ENCODE data around the gene FBXO46.
A peak's percentile ranks its signal among the peaks of the same experiment; 100 is the strongest.
"Not testable (repeated sequence)": the region's sequence is repeated elsewhere in the genome, so short reads cannot be mapped to it uniquely, and the experiment has no call there.

The FBXO46 gene

DNA sequence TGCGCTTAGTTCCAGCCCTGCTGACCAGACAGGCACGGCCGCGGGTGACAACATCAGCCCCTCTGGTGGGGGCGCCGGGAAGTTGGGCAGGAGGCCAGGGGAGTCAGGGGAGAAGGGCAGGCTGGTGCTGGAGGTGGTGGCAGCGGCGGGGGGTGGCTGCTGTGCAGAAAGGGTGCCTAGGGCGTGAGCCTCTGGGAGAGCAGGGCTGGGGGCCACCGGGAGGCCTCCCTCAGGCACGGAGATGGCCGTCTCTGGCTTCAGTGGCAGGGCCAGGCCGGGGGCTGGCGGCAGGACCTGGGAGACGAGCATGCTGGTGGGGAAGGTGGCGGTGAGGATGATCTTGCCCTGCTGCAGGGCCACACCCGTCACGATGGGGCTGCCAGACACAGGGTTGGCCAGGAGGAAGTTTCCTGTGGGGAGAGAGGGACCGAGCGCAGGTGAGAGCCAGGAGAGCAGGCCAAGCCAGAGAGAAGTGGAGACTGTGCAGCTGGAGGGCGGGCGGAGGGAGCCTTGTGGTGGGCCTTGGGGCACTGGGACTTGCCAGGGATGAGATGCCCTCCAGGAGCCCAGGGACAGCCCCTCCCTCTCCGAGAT is 35.1 kb upstream of the FBXO46 start:
- no peak for DNase-seq

- no peak for DNase-seq
Observed at GRCh38 chr19:45764945-45765701, 34.4 kb upstream of the FBXO46 start.

DNA sequence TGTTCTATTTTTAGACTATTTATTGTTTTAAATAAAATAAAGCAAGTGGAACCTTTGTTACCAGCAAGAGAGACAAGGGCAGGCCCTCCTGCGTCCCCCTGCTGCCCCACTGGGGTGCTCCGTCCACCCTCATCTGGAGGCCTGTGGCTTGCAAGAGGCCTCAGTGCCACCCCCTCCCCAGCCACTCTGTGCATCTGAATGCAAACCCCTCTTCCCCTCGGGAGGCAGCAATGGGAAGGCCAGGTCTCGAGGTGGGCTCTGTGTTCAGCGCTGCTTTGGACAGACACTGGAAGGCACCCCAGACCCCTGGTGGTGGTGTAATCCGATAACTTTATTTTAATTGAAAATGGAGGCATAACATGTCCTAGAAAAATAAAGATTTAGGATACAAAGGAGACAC is 33.8 kb upstream of the FBXO46 start:
- no peak for DNase-seq

GRCh38 chr19:45763691-45764294 is 33.1 kb upstream of the FBXO46 start:
- no peak for DNase-seq

GRCh38 chr19:45762870-45763631 is 32.4 kb upstream of the FBXO46 start:
- no peak for DNase-seq

- no peak for DNase-seq
Observed at GRCh38 chr19:45761714-45762113, 31.0 kb upstream of the FBXO46 start.

- no peak for DNase-seq
Observed at GRCh38 chr19:45758921-45759320, 28.2 kb upstream of the FBXO46 start.

- DNase-seq: no peak
Observed at GRCh38 chr19:45757695-45758094, 27.0 kb upstream of the FBXO46 start.

DNA sequence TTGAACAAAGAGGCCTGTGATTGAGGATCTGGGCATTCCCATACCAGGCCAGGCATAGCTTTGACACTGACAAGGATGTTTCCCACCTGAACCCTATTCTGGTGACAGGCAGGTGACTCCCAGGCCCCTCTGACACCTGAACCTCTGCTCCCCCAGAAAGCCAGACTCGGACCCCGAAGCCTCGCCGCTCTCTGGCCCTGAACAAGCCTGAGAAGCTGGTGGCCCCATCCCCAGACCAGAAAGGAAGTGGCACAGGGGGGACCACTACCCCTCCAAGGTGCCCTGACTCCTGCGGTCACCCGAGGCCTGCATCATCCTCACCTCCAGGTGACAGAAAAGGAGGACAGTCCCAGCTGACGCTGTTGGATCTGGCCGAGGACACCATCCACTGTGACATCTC is 23.6 kb upstream of the FBXO46 start:
- DNase-seq: no peak

- peak; percentile 46 for DNase-seq
Observed at GRCh38 chr19:45753548-45753947, 22.9 kb upstream of the FBXO46 start.

DNA sequence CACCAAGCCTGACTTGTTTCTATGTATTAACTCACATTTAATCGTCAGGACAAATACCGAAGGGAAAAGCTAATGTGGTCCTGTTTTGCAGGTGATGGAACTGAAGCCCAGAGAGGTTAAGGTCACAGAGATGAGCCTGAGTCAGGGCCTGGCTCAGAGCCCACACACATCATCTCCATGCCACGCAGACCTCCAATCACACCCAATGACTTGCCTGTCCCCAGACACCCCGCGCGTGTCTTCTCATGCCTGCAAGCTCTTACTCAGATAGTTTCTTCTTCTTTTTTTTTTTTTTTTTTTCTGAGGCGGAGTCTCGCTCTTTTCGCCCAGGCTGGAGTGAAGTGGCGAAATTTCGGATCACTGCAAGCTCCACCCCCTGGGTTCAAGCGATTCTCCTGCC is 21.9 kb upstream of the FBXO46 start:
- no peak for DNase-seq

DNA sequence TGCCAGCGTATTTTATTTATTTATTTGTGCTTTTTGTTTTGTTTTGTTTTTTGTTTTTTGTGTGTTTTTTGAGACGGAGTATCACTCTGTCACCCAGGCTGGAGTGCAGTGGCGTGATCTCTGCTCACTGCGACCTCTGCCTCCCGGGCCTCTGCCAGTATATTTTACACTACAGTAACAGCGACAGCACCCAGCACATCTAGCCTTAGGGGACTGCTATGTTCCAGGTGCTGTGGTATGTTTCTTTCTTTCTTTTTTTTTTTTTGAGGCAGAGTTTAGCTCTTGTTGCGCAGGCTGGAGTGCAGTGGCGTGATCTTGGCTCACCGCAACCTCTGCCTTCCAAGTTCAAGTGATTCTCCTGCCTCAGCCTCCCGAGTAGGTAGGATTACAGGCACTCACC is 20.8 kb upstream of the FBXO46 start:
- DNase-seq: not testable (repeated sequence)

- DNase-seq: no peak
Observed at GRCh38 chr19:45747513-45747912, 16.8 kb upstream of the FBXO46 start.

GRCh38 chr19:45746866-45747265 is 16.2 kb upstream of the FBXO46 start:
- no peak for DNase-seq

DNA sequence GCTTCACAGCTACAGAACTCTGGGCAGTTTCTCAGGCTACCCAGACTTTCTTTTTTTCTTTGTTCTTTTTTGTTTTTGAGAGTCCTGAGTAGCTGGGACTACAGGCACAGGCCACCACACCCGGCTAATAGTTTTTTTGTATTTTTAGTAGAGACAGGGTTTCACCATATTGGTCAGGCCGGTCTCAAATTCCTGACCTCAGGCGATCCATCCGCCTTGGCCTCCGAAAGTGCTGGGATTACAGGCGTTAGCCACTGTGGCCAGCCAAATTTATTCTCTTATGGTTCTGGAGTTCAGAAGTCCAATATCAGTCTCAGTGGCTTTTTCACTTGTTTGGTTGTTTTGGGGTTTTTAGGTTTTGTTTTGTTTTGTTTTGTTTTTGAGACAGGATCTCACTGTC is 14.9 kb upstream of the FBXO46 start:
- DNase-seq: no peak

- no peak for DNase-seq
Observed at GRCh38 chr19:45742969-45743368, 12.3 kb upstream of the FBXO46 start.

- peak; percentile 10 for DNase-seq
Observed at GRCh38 chr19:45739498-45740439, 9.1 kb upstream of the FBXO46 start.

- DNase-seq: no peak
Observed at GRCh38 chr19:45733160-45733810, 2.6 kb upstream of the FBXO46 start, which contains the start of gene MEIOSIN. Gene MEIOSIN, plus strand, starts transcription at chr19:45733439. Its CDS starts 1,938 bp downstream, at chr19:45735377.

DNA sequence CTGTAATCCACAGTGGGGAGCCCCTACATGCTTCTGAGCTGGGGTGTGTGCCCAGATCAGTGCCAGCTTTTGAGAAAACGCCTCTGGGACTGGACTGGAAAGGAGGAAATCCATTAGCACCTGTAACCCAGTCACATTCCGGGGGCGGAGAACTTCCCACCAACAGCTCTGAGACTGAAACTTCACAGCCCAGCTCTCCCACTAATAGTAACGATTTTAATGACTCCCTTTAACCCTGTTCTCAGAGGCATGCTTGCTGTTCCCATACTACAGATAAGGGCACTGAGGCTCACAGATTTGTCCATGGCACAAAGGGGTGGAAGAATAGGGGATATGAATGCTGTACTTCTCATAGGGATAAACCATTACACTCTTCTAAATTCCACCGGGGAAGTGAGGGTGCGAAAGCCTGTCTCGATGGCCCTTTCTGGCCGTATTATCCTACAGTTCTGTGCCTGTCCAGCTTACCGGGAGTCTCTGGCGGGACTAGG is 851 bp downstream of the FBXO46 start:
- peak; percentile 13 for DNase-seq

DNA sequence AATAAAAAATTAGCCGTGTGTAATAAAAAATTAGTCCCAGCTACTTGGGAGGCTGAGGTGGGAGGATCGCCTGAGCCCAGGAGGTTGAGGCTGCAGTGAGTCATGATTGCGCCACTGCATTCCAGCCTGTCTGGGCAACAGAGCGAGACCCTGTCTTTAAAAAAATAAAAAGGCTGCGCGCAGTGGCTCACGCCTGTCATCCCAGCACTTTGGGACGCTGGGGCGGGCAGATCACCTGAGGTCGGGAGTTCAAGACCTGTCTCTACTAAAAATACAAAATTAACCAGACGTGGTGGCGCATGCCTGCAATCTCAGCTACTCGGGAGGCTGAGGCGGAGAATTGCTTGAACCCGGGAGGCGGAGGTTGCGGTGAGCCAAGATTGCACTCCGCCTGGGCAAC is 2.0 kb downstream of the FBXO46 start:
- not testable (repeated sequence) for DNase-seq

DNA sequence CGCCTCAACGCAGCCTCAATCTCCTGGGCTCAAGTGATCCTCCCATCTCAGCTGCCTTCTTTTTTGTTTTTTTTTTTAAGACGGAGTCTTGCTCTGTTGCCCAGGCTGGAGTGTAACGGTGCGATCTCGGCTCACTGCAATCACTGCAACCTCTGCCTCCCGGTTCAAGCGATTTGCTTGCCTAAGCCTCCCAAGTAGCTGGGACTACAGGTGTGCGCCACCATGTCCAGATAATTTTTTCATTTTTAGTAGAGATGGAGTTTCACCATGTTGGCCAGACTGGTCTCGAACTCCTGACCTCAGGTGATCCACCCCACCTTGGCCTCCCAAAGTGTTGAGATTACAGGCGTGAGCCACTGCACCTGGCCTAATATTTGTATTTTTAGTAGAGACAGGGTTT is 10.6 kb downstream of the FBXO46 start:
- DNase-seq: not testable (repeated sequence)

All from RPMI8226 (cell line).